Liver (tissue), 9 donors: ENCODE measurements around the gene OSGIN1. TPM values are rescaled to one million over a fixed set of nuclear protein-coding genes. Genes with fewer than 3 reads are reported as not detected.

Experiments used
- DNase-seq: peaks from one replicate; pipeline ENCODE4 v3.0.0-alpha.2; 2017; ENCODE audit warnings: low spot score
- H3K27ac ChIP-seq, 2 donors: one replicate each; pipeline ENCODE4 v1.7.0; 2013; ENCODE audit warnings: inconsistent platforms in 2 of 2, low read length in 2 of 2, control low read depth in 1 of 2, low read depth in 1 of 2, mild to moderate bottlenecking in 1 of 2
- H3K27me3 ChIP-seq, 4 donors: one replicate each; pipeline versions ENCODE4 v1.6.1 to v1.7.0; 2013; ENCODE audit warnings: low read length in 3 of 4, inconsistent platforms in 1 of 4, mild to moderate bottlenecking in 1 of 4, moderate library complexity in 1 of 4; ENCODE audit not compliant: control insufficient read depth in 4 of 4, insufficient read depth in 4 of 4
- H3K36me3 ChIP-seq, 4 donors: one replicate each; pipeline versions ENCODE4 v1.6.1 to v1.7.0; 2013; ENCODE audit warnings: low read length in 3 of 4, mild to moderate bottlenecking in 3 of 4, low read depth in 1 of 4, moderate library complexity in 1 of 4; ENCODE audit not compliant: control insufficient read depth in 4 of 4, insufficient read depth in 3 of 4
- H3K4me1 ChIP-seq, 4 donors: one replicate each; pipeline versions ENCODE4 v1.6.1 to v1.7.0; 2013; ENCODE audit warnings: low read length in 3 of 4, mild to moderate bottlenecking in 3 of 4, moderate library complexity in 1 of 4; ENCODE audit not compliant: control insufficient read depth in 4 of 4, insufficient read depth in 4 of 4
- H3K4me3 ChIP-seq, 3 donors: one replicate each; pipeline versions ENCODE4 v1.6.1 to v1.7.0; 2013; ENCODE audit warnings: low read length in 3 of 3, control low read depth in 1 of 3, low read depth in 1 of 3, mild to moderate bottlenecking in 1 of 3
- H3K9ac ChIP-seq, 2 donors: one replicate each; pipeline ENCODE4 v1.7.0; 2013; ENCODE audit warnings: low read length in 2 of 2, mild to moderate bottlenecking in 2 of 2, moderate library complexity in 2 of 2, control low read depth in 1 of 2, low read depth in 1 of 2
- H3K9me3 ChIP-seq, 4 donors: one replicate each; pipeline versions ENCODE4 v1.6.1 to v1.7.0; 2013; ENCODE audit warnings: low read length in 3 of 4; ENCODE audit not compliant: control insufficient read depth in 4 of 4
- EGR1 ChIP-seq, 2 donors: IDR thresholded peaks; 2 replicates each; pipeline ENCODE4 v1.6.1; 2016 to 2018; ENCODE audit warnings: antibody characterized with exemption in 2 of 2, low read depth in 2 of 2
- FOXA1 ChIP-seq: IDR thresholded peaks from 2 replicates; pipeline ENCODE4 v1.6.1; 2016; ENCODE audit warnings: antibody characterized with exemption
- FOXA2 ChIP-seq: IDR thresholded peaks from 2 replicates; pipeline ENCODE4 v1.6.1; 2016; ENCODE audit warnings: antibody characterized with exemption
- GABPA ChIP-seq, 2 donors: IDR thresholded peaks in 1 of 2; conservative IDR thresholded peaks in 1 of 2; 2 replicates each; pipeline ENCODE4 v1.6.1; 2016; ENCODE audit warnings: antibody characterized with exemption in 2 of 2, mild to moderate bottlenecking in 1 of 2, moderate library complexity in 1 of 2
- HNF4A ChIP-seq, 2 donors: conservative IDR thresholded peaks; 2 replicates each; pipeline ENCODE4 v1.6.1; 2016; ENCODE audit warnings: antibody characterized with exemption in 2 of 2, mild to moderate bottlenecking in 2 of 2
- HNF4G ChIP-seq: IDR thresholded peaks from 2 replicates; pipeline ENCODE4 v1.6.1; 2016; ENCODE audit warnings: antibody characterized with exemption
- JUND ChIP-seq, 2 donors: IDR thresholded peaks; 2 replicates each; pipeline ENCODE4 v1.6.1; 2016; ENCODE audit warnings: antibody characterized with exemption in 2 of 2
- MAX ChIP-seq: IDR thresholded peaks from 2 replicates; pipeline ENCODE4 v1.6.1; 2016; ENCODE audit warnings: antibody characterized with exemption
- NR2F2 ChIP-seq: IDR thresholded peaks from 2 replicates; pipeline ENCODE4 v1.6.1; 2016; ENCODE audit warnings: antibody characterized with exemption
- RAD21 ChIP-seq, 2 donors: IDR thresholded peaks; 2 replicates each; pipeline ENCODE4 v1.6.1; 2016; ENCODE audit warnings: antibody characterized with exemption in 2 of 2, mild to moderate bottlenecking in 2 of 2
- RXRA ChIP-seq, 2 donors: IDR thresholded peaks; 2 replicates each; pipeline ENCODE4 v1.6.1; 2017 to 2018; ENCODE audit warnings: antibody characterized with exemption in 2 of 2, mild to moderate bottlenecking in 1 of 2
- SP1 ChIP-seq: IDR thresholded peaks from 2 replicates; pipeline ENCODE4 v1.6.1; 2018; ENCODE audit warnings: antibody characterized with exemption, mild to moderate bottlenecking
- TAF1 ChIP-seq: conservative IDR thresholded peaks from 2 replicates; pipeline ENCODE4 v1.6.1; 2016; ENCODE audit warnings: antibody characterized with exemption, mild to moderate bottlenecking
- YY1 ChIP-seq: IDR thresholded peaks from 2 replicates; pipeline ENCODE4 v1.6.1; 2016; ENCODE audit warnings: antibody characterized with exemption, mild to moderate bottlenecking
- ZBTB33 ChIP-seq: IDR thresholded peaks from 2 replicates; pipeline ENCODE4 v1.6.1; 2016; ENCODE audit warnings: antibody characterized with exemption
- WGBS: extraction: QIAGEN DNeasy Blood & Tissue Kit; methylation state at CpG from one replicate; pipeline ENCODE4 v1.1.7; 2013; 5-methylcytosine and 5-hydroxymethylcytosine counted together
- polyA plus RNA-seq, 2 donors: library from polyadenylated mRNA; stranded (reverse) in 1 of 2; unstranded in 1 of 2; fragments of 200-250 nt in 1 of 2; fragments of >200 nt in 1 of 2; fragmentation: Nextera tagmentation in 1 of 2; extraction: Ambion mirVana in 1 of 2; gene quantifications; one replicate each; pipeline versions ENCODE4 v1.2.1 to v1.2.3, GENCODE V29; 2013 to 2015
- total RNA-seq, 2 donors: library from RNA; depleted of rRNA; stranded (reverse); fragments of >200 nt; gene quantifications; one replicate each; pipeline ENCODE4 v1.2.3, GENCODE V29; 2014
- TF ChIP-seq, protein P1 (sequence below): fragments of 150-350 bp; IDR thresholded peaks from 2 replicates; pipeline ENCODE4 v1.5.1; 2017; ENCODE audit warnings: improper control_type of control experiment, low read depth, low read length; ENCODE audit not compliant: missing input control
- TF ChIP-seq, protein P2 (sequence below): IDR thresholded peaks from 2 replicates; pipeline ENCODE4 v1.6.1; 2016; ENCODE audit warnings: antibody characterized with exemption
- TF ChIP-seq, protein P3 (sequence below): IDR thresholded peaks from 2 replicates; pipeline ENCODE4 v1.6.1; 2016; ENCODE audit warnings: antibody characterized with exemption, mild to moderate bottlenecking
- donor health status: healthy.
- donor health status: healthy.
- donor health status: healthy.
- donor health status: healthy.
- donor health status: healthy.

Gene OSGIN1
- total and polyA plus RNA-seq, 4 donors, result 7.1 to 90.4 (median 60.4) TPM

- WGBS, result 95% methylated on average over 15 of the region's 15 CpGs
- Histone ChIP-seq H3K27me3 (no peaks in the 10 kb centered on the region), H3K27ac (no peak overlapping the region), H3K4me1 (peaks cover 4 to 15% (median 9%) of the 10 kb centered on the region in 4 donors), H3K36me3 (peaks cover 18 to 45% (median 37%) of the 10 kb centered on the region in 4 donors), H3K9me3 (no peaks in the 10 kb centered on the region), H3K4me3 (no peak overlapping the region), H3K9ac (no peak overlapping the region)
- TF ChIP-seq, protein P1, sequence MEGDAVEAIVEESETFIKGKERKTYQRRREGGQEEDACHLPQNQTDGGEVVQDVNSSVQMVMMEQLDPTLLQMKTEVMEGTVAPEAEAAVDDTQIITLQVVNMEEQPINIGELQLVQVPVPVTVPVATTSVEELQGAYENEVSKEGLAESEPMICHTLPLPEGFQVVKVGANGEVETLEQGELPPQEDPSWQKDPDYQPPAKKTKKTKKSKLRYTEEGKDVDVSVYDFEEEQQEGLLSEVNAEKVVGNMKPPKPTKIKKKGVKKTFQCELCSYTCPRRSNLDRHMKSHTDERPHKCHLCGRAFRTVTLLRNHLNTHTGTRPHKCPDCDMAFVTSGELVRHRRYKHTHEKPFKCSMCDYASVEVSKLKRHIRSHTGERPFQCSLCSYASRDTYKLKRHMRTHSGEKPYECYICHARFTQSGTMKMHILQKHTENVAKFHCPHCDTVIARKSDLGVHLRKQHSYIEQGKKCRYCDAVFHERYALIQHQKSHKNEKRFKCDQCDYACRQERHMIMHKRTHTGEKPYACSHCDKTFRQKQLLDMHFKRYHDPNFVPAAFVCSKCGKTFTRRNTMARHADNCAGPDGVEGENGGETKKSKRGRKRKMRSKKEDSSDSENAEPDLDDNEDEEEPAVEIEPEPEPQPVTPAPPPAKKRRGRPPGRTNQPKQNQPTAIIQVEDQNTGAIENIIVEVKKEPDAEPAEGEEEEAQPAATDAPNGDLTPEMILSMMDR, result no peak
- TF ChIP-seq FOXA2 (no peak), JUND (IDR thresholded peaks at IDR 0.05) (no peak), RAD21 (IDR thresholded peaks at IDR 0.05) (no peak), RXRA (IDR thresholded peaks at IDR 0.05) (no peak), MAX (no peak), FOXA1 (no peak), HNF4G (no peak), YY1 (no peak), EGR1 (IDR thresholded peaks at IDR 0.05; ENCODE audit: low read depth in 2 of 2) (no peak), NR2F2 (no peak), HNF4A (conservative IDR thresholded peaks at IDR 0.05) (no peak), SP1 (no peak), GABPA (IDR thresholded peaks at IDR 0.05 in 1 of 2, conservative IDR thresholded peaks at IDR 0.05 in 1 of 2) (no peak), TAF1 (no peak), ZBTB33 (no peak)
- TF ChIP-seq, protein P2, sequence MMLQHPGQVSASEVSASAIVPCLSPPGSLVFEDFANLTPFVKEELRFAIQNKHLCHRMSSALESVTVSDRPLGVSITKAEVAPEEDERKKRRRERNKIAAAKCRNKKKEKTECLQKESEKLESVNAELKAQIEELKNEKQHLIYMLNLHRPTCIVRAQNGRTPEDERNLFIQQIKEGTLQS, result no peak
- TF ChIP-seq, protein P3, sequence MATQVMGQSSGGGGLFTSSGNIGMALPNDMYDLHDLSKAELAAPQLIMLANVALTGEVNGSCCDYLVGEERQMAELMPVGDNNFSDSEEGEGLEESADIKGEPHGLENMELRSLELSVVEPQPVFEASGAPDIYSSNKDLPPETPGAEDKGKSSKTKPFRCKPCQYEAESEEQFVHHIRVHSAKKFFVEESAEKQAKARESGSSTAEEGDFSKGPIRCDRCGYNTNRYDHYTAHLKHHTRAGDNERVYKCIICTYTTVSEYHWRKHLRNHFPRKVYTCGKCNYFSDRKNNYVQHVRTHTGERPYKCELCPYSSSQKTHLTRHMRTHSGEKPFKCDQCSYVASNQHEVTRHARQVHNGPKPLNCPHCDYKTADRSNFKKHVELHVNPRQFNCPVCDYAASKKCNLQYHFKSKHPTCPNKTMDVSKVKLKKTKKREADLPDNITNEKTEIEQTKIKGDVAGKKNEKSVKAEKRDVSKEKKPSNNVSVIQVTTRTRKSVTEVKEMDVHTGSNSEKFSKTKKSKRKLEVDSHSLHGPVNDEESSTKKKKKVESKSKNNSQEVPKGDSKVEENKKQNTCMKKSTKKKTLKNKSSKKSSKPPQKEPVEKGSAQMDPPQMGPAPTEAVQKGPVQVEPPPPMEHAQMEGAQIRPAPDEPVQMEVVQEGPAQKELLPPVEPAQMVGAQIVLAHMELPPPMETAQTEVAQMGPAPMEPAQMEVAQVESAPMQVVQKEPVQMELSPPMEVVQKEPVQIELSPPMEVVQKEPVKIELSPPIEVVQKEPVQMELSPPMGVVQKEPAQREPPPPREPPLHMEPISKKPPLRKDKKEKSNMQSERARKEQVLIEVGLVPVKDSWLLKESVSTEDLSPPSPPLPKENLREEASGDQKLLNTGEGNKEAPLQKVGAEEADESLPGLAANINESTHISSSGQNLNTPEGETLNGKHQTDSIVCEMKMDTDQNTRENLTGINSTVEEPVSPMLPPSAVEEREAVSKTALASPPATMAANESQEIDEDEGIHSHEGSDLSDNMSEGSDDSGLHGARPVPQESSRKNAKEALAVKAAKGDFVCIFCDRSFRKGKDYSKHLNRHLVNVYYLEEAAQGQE, result no peak
- no peak for DNase-seq
These were observed 45.3 kb upstream of the OSGIN1 start for GRCh38 chr16:83907631-83908250.
